ENCODE results near the gene NLRP9.

The NLRP9 gene

DNA sequence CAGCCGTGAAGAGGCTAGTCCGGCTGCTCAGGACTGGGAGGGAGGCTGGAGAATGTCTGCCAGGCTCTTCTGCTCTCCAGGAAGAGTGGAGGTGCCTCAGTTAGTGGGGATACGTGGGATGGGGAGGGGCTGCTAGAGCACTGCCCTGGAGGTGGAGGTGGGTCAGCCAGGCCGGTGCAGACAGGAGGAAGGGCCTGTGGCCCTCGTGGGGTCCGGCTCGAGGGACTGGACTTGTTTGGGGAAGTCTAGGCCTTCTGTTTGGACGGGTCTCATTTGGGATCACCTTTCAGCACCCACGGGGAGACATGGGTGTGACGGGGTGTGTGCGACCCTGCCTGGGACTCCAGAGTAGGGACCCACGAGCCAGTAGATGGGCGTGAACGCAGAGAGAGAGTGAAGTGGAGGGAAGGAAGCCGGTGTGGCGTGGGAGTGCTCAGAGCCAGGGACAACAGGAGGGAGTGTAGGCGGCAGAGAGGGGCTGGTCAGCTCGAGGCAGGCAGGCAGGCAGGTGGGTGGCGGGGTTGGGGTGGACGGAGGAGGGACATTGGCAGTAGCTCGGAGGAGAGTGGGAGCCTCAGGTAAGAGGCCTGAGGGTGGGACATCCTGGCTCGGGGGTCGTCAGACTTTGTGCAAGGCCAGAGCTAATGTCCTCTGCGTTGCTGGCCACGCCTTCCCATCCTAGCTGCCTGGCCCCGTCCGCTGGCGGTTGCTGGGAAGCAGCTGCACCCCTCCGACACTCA, 51.7 kb downstream of the NLRP9 start:
- no peak for DNase-seq

DNA sequence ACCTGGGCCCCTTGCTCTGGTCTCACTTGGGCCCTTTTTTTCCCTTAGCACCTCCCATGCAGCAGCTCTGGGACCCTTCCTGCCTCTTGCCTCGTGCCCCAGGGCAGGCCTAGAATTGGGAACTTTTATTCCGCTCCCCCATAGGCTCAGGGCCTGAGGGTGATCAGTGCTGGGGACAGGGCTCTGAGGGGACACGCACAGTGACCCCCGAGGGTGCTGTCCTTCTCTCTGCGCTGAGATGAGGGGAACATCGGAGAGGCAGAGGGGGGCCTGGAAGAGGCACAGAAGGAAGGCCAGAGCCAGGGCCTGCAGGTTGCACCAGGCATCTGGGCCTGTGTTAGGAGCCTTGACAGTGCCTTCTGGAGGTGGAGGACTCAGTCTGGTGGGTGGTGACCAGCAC, 52.4 kb downstream of the NLRP9 start:
- DNase-seq = no peak

DNA sequence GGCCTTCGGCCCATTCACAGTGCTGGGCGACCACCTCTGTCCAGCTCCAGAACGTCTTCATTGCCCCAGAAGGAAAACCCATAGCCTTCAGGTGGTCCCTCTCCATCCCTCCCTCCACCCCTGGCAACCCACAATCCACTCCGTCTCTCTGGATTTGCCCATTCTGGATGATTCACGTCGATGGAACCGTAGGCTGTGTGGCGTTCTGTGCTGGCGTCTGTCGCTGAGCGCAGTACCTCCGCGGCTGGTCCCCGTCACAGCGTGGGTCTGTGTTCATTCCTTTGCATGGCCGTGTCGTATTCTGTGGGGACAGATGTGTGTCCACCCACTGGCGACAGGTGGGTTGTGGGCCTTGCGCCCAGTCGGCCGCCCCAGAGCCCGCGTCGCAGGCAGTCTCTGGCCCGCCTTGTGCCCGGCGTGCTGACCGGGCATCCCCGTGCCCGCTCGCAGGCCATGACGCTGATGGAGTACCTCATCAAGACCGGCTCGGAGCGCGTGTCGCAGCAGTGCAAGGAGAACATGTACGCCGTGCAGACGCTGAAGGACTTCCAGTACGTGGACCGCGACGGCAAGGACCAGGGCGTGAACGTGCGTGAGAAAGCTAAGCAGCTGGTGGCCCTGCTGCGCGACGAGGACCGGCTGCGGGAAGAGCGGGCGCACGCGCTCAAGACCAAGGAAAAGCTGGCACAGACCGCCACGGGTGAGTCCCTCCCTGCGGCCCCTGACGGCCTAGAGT, 53.1 kb downstream of the NLRP9 start:
- DNase-seq = no peak

- no peak for DNase-seq
These were observed 54.5 kb downstream of the NLRP9 start for GRCh38 chr19:55683449-55684261.

DNA sequence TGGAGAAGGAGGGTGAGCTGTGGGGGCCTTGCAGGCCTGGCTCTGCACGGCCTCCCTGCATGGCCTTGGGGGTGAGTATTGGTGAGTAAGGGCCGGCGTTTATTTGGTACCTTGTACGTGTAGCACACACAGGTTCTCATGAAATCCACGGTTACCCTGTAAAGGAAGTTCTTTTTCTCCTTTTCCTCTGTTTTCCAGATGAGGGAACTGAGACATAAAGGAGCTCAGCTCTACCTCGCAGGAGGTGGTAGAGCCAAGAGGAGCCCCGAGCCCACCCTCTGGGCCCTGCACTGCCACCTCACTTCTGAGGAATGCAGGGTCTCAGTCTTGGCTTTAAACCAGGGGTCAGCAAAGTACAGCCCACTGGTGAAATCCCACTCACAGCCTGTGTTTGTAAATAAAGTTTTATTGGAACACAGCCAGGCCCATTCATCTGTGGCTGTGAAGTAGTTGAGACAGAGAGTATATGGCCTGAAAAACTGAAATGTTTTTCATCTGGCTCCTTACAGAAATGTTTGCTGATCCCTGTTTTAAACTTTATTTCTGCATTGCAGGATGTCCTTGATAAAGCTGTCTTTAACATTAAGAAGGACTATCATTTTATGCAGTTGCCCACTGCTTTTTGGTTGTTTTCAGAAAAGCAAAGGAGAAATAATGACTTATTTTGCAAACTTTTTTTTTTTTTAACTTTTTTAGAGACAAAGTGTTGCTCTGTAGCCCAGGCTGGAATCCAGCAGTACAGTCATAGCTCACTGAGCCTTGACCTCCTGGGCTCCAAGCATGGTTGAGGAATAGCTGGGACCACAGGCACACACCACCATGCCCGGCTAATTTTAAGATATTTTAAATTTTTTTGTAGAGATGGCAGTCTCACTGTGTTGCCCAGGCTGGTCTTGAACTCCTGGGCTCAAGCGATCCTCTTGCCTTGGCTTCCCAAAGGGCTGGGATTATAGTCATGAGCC, 56.8 kb downstream of the NLRP9 start:
- DNase-seq = no peak

GRCh38 chr19:55680339-55681130, 57.7 kb downstream of the NLRP9 start:
- DNase-seq = no peak

DNA sequence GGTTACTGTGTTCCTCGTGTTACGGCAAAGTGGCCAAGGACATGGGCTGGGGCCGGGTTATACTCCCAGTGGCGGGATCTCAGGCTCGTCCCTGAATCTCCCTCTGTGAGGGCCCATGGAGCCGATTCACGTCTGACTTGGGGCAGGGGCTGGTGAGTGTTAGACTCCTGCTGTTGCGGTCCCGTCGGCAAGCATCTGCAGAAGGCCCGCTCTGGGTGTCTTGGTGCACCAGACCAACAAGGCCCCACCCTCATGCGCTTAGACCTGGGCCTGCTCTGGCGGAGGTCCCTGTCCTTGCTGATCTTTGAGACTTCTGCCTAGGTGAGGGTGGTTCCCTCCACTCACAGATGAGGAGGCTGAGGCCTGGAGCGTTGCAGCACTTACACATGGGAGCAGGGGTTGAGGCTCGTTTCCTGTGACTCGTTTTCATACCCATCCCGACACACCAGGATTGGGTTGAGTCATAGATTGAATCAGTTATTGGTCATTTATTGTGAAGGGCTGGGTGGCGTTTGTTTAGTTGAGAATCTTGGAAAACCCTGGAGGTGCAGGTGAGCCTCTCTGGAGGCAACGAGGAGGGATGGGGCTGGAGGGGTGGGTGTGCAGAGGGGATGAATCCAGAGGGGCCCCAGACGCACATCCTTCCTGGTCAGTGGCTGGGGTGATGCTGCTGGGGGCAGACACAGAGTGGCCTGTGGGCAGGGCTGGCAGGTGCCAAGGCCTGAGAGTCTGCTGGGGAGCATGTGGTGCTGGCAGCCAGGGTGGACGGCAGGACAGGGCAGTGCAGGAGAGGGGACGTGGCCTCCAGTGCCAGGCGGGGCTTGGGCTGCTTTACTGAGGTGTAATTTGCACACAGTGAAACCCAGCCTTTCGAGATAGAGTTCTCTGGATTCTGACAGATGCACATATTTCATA, 58.6 kb downstream of the NLRP9 start:
- DNase-seq = no peak

- DNase-seq = no peak
These were observed 60.0 kb downstream of the NLRP9 start for GRCh38 chr19:55678121-55678671.

DNA sequence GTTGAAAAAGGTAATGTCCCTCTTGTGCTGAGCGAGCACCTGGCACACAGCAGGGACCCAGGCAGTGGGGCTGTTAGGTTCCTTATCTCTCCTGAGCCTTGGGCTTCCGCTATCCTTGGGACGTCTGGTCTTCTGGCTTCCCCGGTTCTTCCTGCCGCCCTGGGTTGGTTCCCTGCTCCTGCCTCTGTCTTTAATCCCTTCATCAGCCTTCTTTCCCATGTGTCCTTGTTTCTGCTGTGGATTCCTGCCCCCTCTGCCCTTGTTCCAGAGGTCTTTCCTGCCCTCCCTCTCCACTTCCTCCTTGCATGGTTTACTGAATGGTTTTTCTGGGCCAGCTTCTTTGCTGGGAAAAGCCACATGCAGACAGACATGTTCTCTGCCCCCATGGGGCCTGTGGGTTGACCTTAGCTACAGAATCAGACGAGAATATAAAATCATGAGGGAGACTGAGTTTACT, 60.6 kb downstream of the NLRP9 start:
- no peak for DNase-seq

GRCh38 chr19:55676889-55677505, 61.2 kb downstream of the NLRP9 start:
- DNase-seq = no peak

DNA sequence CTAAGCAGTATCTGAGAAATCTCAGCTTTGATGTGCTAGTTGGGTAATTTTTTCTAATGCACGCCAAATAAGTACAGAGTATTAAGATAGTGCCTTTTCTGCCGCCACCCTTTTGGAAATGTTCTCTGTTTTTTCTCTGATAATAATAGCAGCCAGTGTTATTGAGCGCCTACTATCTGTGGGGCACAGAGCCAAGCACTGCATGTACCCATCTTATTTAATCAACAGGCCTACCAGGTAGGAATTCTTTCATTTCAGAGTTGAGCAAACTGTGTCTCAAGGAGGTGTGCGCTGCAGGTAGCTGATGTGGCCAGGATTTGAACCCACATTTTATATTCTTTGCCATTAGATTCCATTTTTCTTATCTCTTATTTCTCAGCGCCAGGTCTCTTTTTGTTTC, 61.8 kb downstream of the NLRP9 start:
- no peak for DNase-seq

- DNase-seq = no peak
These were observed 62.4 kb downstream of the NLRP9 start for GRCh38 chr19:55675661-55676354.

DNA sequence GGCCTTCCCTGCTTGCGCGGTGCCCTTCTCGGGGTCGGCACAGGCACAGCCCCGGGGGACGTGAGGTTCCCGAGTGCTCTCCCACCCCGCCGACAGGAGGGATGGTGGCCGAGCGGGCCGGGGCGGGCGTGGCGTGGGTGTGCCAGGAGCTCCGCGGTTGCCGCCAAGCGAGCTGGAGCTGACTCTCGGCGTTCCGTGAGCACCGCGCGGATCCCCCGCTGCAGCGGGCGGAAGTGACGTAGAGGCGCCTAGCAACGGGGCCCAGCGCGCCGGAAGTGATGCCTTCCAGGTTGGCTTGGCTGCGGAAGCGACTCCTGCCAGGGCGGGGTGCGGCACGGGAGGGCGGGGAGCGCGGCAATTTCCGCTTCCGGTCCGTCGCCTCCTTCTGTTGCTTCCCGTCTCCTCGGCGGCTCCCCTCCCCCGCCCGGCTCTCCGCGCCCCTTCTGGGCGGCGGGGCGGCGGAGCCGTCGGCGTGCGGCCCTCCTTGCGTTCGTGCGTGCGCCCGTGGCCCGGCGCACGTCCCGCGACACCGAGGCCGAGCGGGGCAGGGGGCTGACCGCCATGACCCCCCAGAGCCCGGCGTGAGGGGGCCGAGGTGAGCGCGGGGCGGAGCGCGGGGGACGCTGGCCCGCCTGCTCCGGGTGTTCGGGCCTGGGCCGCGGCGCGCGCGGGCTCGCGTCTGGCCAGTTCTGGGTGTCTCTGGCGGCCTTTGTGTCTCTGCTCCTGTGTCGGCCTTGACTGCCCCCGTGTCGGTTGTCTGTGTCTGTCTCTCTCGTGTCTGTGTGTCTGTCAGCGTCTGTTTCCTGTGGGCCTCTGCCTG, 63.2 kb downstream of the NLRP9 start, which contains the start of gene EPN1:
EPN1 (plus strand) TSS at position 386 of the 820 bp plus-strand sequence. CDS start 3,402 bp downstream, outside the sequence.
- peak; percentile 90 for DNase-seq

GRCh38 chr19:55674459-55674840, 63.8 kb downstream of the NLRP9 start:
- no peak for DNase-seq

- no peak for DNase-seq
These were observed 64.3 kb downstream of the NLRP9 start for GRCh38 chr19:55673889-55674288.

DNA sequence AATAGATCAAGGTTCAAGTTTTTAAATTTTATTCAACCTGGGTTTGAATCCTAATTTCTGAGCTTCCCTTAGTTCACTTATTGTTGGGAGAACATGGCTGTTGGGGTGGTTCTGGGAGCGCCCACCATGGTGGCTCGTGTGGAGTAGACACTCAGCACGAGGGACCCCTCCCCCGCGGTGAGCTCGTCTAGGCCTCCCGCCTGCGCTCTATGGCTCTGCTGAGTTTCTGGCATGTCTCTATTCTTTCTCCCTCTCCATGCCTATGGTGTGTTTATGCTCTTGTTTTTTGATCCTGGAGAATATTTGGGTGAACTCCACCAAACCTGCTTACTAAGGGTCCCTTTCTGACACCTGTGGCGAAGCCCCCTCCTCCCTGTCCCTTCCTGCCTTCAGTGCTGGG, 64.7 kb downstream of the NLRP9 start:
- DNase-seq = no peak

- DNase-seq = no peak
These were observed 65.8 kb downstream of the NLRP9 start for GRCh38 chr19:55672418-55672817.

DNA sequence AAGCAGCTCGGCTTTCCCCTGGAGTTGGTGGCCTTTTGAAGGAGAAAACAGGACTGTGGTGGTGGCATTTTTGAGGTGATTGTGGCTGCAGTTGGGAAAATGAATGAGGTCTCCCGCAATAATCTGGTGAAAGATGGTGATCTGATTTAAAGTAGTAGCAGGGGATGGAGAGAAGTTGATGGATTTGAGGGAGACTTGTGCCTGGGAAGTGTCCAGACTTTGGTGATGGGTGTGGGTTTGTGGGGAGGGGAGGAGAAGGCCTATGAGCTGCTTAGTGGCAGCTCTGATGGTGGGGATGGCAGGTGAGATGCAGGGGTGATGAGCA, 67.2 kb downstream of the NLRP9 start:
- DNase-seq = no peak
